ENCODE results near the gene ITPR2. TPM values are rescaled to one million over a fixed set of nuclear protein-coding genes. Genes with fewer than 3 reads are reported as not detected.

ITPR2 gene
- polyA plus RNA-seq, 1 experiment: 3.4 TPM

DNA sequence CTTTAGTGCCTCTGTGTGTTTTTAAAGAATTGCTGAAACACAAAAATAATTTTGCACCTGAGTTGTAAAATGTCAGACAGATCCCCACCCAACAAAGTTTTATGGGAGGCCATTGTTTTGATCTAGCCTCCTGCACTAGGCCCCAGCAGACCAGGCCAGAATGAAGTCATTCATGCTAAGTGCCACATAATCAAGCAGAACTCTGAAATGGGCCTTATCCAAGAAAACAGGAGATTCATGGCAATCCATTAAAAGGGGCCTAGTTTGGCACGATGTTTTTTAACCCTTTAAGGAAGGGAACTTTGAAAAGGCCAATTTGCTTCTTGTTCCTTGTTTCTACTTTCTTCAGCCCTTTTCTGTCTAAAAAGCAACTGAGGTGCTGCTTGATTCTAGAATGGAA is 260.9 kb downstream of the ITPR2 start:
- DNase-seq (ENCODE audit: low read depth, low spot score): no peak
- H3K9me3 ChIP-seq (ENCODE audit: control insufficient read depth, insufficient read depth, low read length): no peaks in the 10 kb centered on the region
- no peak overlapping the region for H3K27ac ChIP-seq (ENCODE audit: low read depth, low read length)
- no peaks in the 10 kb centered on the region for H3K27me3 ChIP-seq (ENCODE audit: control insufficient read depth, insufficient read depth, low read length)
- CTCF ChIA-PET: no interaction called here
- H3K4me3 ChIP-seq (ENCODE audit: low read depth, low read length): no peak overlapping the region
- POLR2A ChIA-PET: no interaction called here
- TF ChIP-seq, protein P1, sequence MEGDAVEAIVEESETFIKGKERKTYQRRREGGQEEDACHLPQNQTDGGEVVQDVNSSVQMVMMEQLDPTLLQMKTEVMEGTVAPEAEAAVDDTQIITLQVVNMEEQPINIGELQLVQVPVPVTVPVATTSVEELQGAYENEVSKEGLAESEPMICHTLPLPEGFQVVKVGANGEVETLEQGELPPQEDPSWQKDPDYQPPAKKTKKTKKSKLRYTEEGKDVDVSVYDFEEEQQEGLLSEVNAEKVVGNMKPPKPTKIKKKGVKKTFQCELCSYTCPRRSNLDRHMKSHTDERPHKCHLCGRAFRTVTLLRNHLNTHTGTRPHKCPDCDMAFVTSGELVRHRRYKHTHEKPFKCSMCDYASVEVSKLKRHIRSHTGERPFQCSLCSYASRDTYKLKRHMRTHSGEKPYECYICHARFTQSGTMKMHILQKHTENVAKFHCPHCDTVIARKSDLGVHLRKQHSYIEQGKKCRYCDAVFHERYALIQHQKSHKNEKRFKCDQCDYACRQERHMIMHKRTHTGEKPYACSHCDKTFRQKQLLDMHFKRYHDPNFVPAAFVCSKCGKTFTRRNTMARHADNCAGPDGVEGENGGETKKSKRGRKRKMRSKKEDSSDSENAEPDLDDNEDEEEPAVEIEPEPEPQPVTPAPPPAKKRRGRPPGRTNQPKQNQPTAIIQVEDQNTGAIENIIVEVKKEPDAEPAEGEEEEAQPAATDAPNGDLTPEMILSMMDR (IDR thresholded peaks at IDR 0.05; ENCODE audit: low read depth, low read length): no peak

DNA sequence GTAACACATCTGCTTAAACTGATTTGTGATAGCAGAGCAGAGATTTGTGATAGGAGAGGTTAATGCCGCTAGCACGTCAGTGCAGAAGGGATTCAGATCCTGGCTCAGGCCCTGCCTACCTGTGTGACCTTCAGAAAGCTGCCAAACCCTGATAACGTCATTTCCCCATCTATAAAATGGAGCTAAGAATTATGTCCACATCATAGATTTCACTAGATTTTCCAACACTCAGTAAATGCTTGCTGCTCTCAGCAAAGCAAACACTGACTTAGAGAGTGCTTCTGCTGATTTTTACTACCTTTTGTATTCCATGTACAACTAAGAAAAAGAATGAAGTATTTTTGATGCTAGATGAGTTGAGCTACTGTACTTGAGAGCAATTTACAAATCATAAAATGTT is 261.4 kb downstream of the ITPR2 start:
- CTCF ChIA-PET: no interaction called here

GRCh38 chr12:26567126-26567525 is 265.9 kb downstream of the ITPR2 start:
- no peaks in the 10 kb centered on the region for H3K27me3 ChIP-seq (ENCODE audit: control insufficient read depth, insufficient read depth, low read length)
- no peak overlapping the region for H3K27ac ChIP-seq (ENCODE audit: low read depth, low read length)
- no peak overlapping the region for H3K4me3 ChIP-seq (ENCODE audit: low read depth, low read length)
- DNase-seq (ENCODE audit: low read depth, low spot score): no peak
- POLR2A ChIA-PET: no interaction called here
- CTCF ChIA-PET: interaction anchor here (1.3 kb wide), 1 partner anchor 46 kb away, joined by 3 read pairs; no protein-coding TSS in a partner anchor
- TF ChIP-seq, protein P1 (IDR thresholded peaks at IDR 0.05; ENCODE audit: low read depth, low read length): no peak
- H3K9me3 ChIP-seq (ENCODE audit: control insufficient read depth, insufficient read depth, low read length): no peaks in the 10 kb centered on the region

More for the DNA sequence above, 261.4 kb downstream of the ITPR2 start:
- Histone ChIP-seq H3K27ac (ENCODE audit: low read depth, low read length) (no peak overlapping the region), H3K27me3 (ENCODE audit: control insufficient read depth, insufficient read depth, low read length) (no peaks in the 10 kb centered on the region), H3K4me3 (ENCODE audit: low read depth, low read length) (no peak overlapping the region), H3K9me3 (ENCODE audit: control insufficient read depth, insufficient read depth, low read length) (no peaks in the 10 kb centered on the region)
- TF ChIP-seq, protein P1 (IDR thresholded peaks at IDR 0.05; ENCODE audit: low read depth, low read length): no peak
- POLR2A ChIA-PET: no interaction called here
- DNase-seq (ENCODE audit: low read depth, low spot score): no peak

DNA sequence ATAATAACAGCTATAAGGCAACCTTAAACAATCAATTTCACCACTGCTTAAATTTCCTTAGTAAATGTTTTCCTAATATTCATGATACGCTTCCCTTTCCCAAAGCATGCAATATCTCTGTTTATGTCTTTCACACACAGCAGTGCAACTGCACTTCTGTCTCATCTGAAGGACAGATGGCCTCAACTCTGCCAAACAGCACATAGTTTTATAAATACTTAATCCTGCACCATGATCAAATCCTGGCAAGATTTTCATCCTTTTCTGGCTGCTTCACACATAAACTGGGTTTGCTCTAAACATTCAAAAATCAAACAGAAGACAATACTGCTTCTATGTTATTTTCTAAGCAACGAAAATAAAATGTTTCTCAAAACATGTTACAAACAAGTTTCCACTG is 266.3 kb downstream of the ITPR2 start:
- ChIA-PET POLR2A (no interaction called here), CTCF (interaction anchor here (1.3 kb wide), 1 partner anchor 46 kb away, joined by 3 read pairs; no protein-coding TSS in a partner anchor)
- Histone ChIP-seq H3K27ac (ENCODE audit: low read depth, low read length) (no peak overlapping the region), H3K9me3 (ENCODE audit: control insufficient read depth, insufficient read depth, low read length) (no peaks in the 10 kb centered on the region), H3K4me3 (ENCODE audit: low read depth, low read length) (no peak overlapping the region), H3K27me3 (ENCODE audit: control insufficient read depth, insufficient read depth, low read length) (no peaks in the 10 kb centered on the region)
- TF ChIP-seq, protein P1 (IDR thresholded peaks at IDR 0.05; ENCODE audit: low read depth, low read length): no peak
- DNase-seq (ENCODE audit: low read depth, low spot score): no peak

DNA sequence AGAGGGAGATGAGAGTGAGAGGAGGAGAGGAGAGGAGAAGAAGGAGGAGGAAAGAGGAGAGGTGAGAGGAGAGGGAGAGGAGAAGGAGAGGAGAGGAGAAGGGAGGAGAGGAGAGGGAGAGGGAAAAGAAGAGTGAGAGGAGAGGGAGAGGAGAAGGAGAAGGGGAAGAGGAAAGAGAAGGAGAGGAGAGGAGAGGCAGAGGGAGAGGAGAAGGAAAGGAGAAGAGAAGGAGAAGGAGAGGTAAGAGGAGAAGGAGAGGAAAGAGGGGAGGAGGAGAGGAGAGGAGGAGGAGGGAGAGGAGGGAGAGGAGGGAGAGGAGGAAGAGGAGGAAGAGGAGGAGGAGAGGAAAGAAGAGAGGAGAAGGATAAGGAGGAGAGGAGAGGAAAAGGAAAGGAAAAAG is 266.8 kb downstream of the ITPR2 start:
- CTCF ChIA-PET: no interaction called here

More for the DNA sequence above, 266.8 kb downstream of the ITPR2 start:
- Histone ChIP-seq H3K27ac (ENCODE audit: low read depth, low read length) (no peak overlapping the region), H3K9me3 (ENCODE audit: control insufficient read depth, insufficient read depth, low read length) (no peaks in the 10 kb centered on the region), H3K27me3 (ENCODE audit: control insufficient read depth, insufficient read depth, low read length) (no peaks in the 10 kb centered on the region), H3K4me3 (ENCODE audit: low read depth, low read length) (no peak overlapping the region)
- DNase-seq (ENCODE audit: low read depth, low spot score): no peak
- POLR2A ChIA-PET: no interaction called here
- TF ChIP-seq, protein P1 (IDR thresholded peaks at IDR 0.05; ENCODE audit: low read depth, low read length): no peak
